Breast epithelium (tissue), 3 donors: ENCODE data around the gene LIN7A.

Experiments used
- POLR2A ChIP-seq: fragments of 450-650 bp; IDR thresholded peaks from one replicate; pipeline ENCODE4 v1.6.1; 2016; ENCODE audit warnings: antibody characterized with exemption, mild to moderate bottlenecking, moderate library complexity
- TF ChIP-seq, protein P1 (sequence below), 3 donors: fragments of 450-650 bp; IDR thresholded peaks; one replicate each; pipeline ENCODE4 v1.5.1; 2016 to 2017; ENCODE audit warnings: antibody characterized with exemption in 3 of 3, mild to moderate bottlenecking in 3 of 3, moderate library complexity in 3 of 3

GRCh38 chr12:80892597-80893445 lies 44.9 kb downstream of the LIN7A start:
- no peak for TF ChIP-seq POLR2A
- TF ChIP-seq, protein P1, sequence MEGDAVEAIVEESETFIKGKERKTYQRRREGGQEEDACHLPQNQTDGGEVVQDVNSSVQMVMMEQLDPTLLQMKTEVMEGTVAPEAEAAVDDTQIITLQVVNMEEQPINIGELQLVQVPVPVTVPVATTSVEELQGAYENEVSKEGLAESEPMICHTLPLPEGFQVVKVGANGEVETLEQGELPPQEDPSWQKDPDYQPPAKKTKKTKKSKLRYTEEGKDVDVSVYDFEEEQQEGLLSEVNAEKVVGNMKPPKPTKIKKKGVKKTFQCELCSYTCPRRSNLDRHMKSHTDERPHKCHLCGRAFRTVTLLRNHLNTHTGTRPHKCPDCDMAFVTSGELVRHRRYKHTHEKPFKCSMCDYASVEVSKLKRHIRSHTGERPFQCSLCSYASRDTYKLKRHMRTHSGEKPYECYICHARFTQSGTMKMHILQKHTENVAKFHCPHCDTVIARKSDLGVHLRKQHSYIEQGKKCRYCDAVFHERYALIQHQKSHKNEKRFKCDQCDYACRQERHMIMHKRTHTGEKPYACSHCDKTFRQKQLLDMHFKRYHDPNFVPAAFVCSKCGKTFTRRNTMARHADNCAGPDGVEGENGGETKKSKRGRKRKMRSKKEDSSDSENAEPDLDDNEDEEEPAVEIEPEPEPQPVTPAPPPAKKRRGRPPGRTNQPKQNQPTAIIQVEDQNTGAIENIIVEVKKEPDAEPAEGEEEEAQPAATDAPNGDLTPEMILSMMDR (IDR thresholded peaks at IDR 0.05) = no peak
